Upper lobe of left lung (tissue), 6 donors: ENCODE measurements around the gene SPSB3. TPM values are rescaled to one million over a fixed set of nuclear protein-coding genes. Genes with fewer than 3 reads are reported as not detected.

Source experiments
- ATAC-seq, 2 donors: fragments of 200-7000 bp; cut with Tn5 transposase; one replicate each; pipeline ENCODE4 v1.9.1; 2022; ENCODE audit warnings: mild to moderate bottlenecking in 2 of 2, moderate library complexity in 2 of 2; ENCODE audit not compliant: low FRiP score in 2 of 2
- DNase-seq, 2 donors: peaks; one replicate each; pipeline ENCODE4 v3.0.0-alpha.2; 2019 to 2020
- H3K27ac ChIP-seq, 4 donors: fragments of 200-600 bp; sonication (generic); one replicate each; pipeline ENCODE4 v1.5.1; 2016 to 2019
- H3K27me3 ChIP-seq, 4 donors: fragments of 200-600 bp; sonication (generic); one replicate each; pipeline ENCODE4 v1.5.1; 2017 to 2019
- H3K36me3 ChIP-seq, 4 donors: fragments of 200-600 bp; sonication (generic); one replicate each; pipeline ENCODE4 v1.5.1; 2016 to 2019
- H3K4me1 ChIP-seq, 4 donors: fragments of 200-600 bp; sonication (generic); one replicate each; pipeline ENCODE4 v1.5.1; 2018 to 2019
- H3K4me3 ChIP-seq, 4 donors: fragments of 200-600 bp; sonication (generic); one replicate each; pipeline ENCODE4 v1.5.1; 2017 to 2019; ENCODE audit warnings: mild to moderate bottlenecking in 2 of 4, moderate library complexity in 1 of 4
- H3K9me3 ChIP-seq, 4 donors: fragments of 200-600 bp; sonication (generic); one replicate each; pipeline ENCODE4 v1.5.1; 2018 to 2019
- EP300 ChIP-seq, 4 donors: sonication (generic); formaldehyde crosslinking; IDR thresholded peaks; one replicate each; pipeline ENCODE4 v1.5.1; 2017; ENCODE audit warnings: antibody characterized with exemption in 4 of 4, control low read depth in 2 of 4
- POLR2A ChIP-seq, 4 donors: fragments of 450-650 bp; IDR thresholded peaks; one replicate each; pipeline ENCODE4 v1.5.1; 2016 to 2017; ENCODE audit warnings: antibody characterized with exemption in 4 of 4, mild to moderate bottlenecking in 2 of 4
- POLR2AphosphoS5 ChIP-seq, 2 donors: sonication (generic); formaldehyde crosslinking; IDR thresholded peaks; one replicate each; pipeline ENCODE4 v1.5.1; 2017; ENCODE audit warnings: antibody characterized with exemption in 2 of 2
- WGBS, 2 donors: methylation state at CpG; one replicate each; pipeline ENCODE4 v1.1.5; 2017 to 2018; 5-methylcytosine and 5-hydroxymethylcytosine counted together
- total RNA-seq, 6 donors: library from RNA; depleted of rRNA in 4 of 6; stranded (reverse); fragments of >200 nt in 4 of 6; gene quantifications; one replicate each; pipeline versions ENCODE4 v1.1.0 to v1.2.1, GENCODE V29; 2016 to 2021
- TF ChIP-seq, protein P1 (sequence below), 6 experiments: fragments of 450-650 bp in 4 of 6; fragments of 200-600 bp in 2 of 6; sonication (generic) in 2 of 6; IDR thresholded peaks; one replicate each; pipeline ENCODE4 v1.5.1; 2016 to 2019; ENCODE audit warnings: antibody characterized with exemption in 6 of 6
- donor health status: DM: no; HTN: no; CAD: no; lungs with moderate emphysema.
- donor health status: DM: no; HTN: yes; CAD: no; lungs with severe emphysema.

The SPSB3 gene
- total RNA-seq, 6 donors from 2014 or later = 46.2 to 234 (median 64.4) TPM

- DNase-seq (peak; percentile 88 to 98), ATAC-seq (peak; percentile 93 to 98)
- Histone ChIP-seq H3K9me3 (no peaks in the 10 kb centered on the region), H3K4me3 (peak within 1 kb of the TSS; percentile 64 to 99 (median 92)), H3K4me1 (peaks cover 26 to 52% (median 32%) of the 10 kb centered on the region in 4 donors), H3K36me3 (peaks cover 1 to 13% (median 10%) of the 10 kb centered on the region in 4 donors), H3K27me3 (no peaks in the 10 kb centered on the region), H3K27ac (peak within 1 kb of the TSS; percentile 73 to 91 (median 87))
- TF ChIP-seq POLR2A (IDR thresholded peaks at IDR 0.05) (peak in 2 of 4 donors; percentile 38 to 71), EP300 (IDR thresholded peaks at IDR 0.05) (no peak), POLR2AphosphoS5 (IDR thresholded peaks at IDR 0.05) (peak; percentile 89 to 95)
- TF ChIP-seq, protein P1, sequence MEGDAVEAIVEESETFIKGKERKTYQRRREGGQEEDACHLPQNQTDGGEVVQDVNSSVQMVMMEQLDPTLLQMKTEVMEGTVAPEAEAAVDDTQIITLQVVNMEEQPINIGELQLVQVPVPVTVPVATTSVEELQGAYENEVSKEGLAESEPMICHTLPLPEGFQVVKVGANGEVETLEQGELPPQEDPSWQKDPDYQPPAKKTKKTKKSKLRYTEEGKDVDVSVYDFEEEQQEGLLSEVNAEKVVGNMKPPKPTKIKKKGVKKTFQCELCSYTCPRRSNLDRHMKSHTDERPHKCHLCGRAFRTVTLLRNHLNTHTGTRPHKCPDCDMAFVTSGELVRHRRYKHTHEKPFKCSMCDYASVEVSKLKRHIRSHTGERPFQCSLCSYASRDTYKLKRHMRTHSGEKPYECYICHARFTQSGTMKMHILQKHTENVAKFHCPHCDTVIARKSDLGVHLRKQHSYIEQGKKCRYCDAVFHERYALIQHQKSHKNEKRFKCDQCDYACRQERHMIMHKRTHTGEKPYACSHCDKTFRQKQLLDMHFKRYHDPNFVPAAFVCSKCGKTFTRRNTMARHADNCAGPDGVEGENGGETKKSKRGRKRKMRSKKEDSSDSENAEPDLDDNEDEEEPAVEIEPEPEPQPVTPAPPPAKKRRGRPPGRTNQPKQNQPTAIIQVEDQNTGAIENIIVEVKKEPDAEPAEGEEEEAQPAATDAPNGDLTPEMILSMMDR (IDR thresholded peaks at IDR 0.05) = peak in 1 of 6 experiments; percentile 37
- WGBS, 2 donors = 0% methylated on average over 3 to 43 of the region's 104 CpGs
Observed at GRCh38 chr16:1826691-1827573, 44.6 kb upstream of the SPSB3 start, which contains the start of the genes FAHD1 and HAGH. Gene FAHD1, plus strand, starts transcription at chr16:1827206. Its CDS starts 33 bp downstream, at chr16:1827239. Gene HAGH, minus strand, starts transcription at chr16:1826825. Its CDS starts 38 bp downstream, at chr16:1826787.

DNA sequence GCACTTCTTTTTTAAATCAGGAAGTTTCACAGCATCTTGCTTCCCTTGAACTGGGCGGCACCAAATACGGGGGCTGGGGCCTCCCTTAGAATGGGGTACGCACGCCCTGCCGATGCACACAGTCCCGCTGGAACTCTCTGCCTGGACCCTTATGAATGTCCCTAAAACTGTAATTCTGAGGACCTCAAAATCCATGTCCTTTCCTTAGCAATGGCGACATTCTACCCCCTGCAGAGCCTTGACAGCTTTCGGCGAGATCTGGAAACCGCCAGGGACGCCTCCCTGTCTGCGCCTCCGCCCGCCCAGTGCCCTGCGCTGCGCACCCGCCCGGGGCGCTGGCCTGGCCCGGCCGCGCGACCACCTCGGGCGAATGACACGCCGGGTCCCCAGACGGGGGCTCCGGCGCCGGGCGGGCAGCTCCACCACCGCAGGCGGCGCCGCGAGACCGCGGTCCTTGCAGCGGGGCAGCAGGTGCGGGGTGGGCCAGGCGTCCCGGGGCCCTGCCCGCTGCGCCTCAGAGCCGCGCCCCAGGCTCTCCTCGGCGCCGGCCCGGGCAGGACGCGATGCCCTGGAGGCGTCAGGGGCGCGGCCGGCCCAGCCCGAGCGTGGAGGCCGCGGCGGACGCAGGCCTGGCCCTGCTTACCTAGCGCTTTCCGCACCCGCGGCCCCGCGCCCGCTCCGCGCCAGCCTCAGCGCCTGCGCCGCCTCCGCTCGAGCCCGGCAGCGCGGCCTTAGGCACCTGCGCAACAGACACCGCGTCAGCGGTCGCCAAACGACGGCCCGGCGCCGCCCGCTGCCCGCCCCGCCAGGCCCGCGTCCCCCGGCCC lies 43.7 kb upstream of the SPSB3 start:
- Histone ChIP-seq H3K36me3 (peaks cover 10 to 22% (median 16%) of the 10 kb centered on the region in 4 donors), H3K27ac (peak overlapping the region; percentile 68 to 91 (median 87)), H3K9me3 (no peaks in the 10 kb centered on the region), H3K27me3 (no peaks in the 10 kb centered on the region), H3K4me3 (peak overlapping the region; percentile 22 to 99 (median 80)), H3K4me1 (peaks cover 26 to 52% (median 32%) of the 10 kb centered on the region in 4 donors)
- WGBS, 2 donors = 0 to 4% methylated on average over 19 to 34 of the region's 96 CpGs
- DNase-seq = peak; percentile 53 to 94
- ATAC-seq = peak; percentile 9 to 30
- no peak for TF ChIP-seq EP300 (IDR thresholded peaks at IDR 0.05)
- TF ChIP-seq, protein P1 (IDR thresholded peaks at IDR 0.05) = peak; percentile 10 to 64 (median 28)

- Histone ChIP-seq H3K27me3 (no peaks in the 10 kb centered on the region), H3K27ac (peak overlapping the region; percentile 68 to 91 (median 87)), H3K9me3 (no peaks in the 10 kb centered on the region), H3K4me1 (peaks cover 26 to 52% (median 32%) of the 10 kb centered on the region in 4 donors), H3K4me3 (peak overlapping the region in 3 of 4 donors; percentile 64 to 99 (median 95)), H3K36me3 (peaks cover 14 to 26% (median 22%) of the 10 kb centered on the region in 4 donors)
- TF ChIP-seq POLR2A (IDR thresholded peaks at IDR 0.05) (no peak), POLR2AphosphoS5 (IDR thresholded peaks at IDR 0.05) (no peak), EP300 (IDR thresholded peaks at IDR 0.05) (no peak)
- TF ChIP-seq, protein P1 (IDR thresholded peaks at IDR 0.05) = no peak
- DNase-seq (no peak), ATAC-seq (no peak)
- 55 to 65% methylated on average over 15 of the region's 15 CpGs for WGBS, 2 donors
Observed at GRCh38 chr16:1825381-1825863, 43.1 kb upstream of the SPSB3 start.

DNA sequence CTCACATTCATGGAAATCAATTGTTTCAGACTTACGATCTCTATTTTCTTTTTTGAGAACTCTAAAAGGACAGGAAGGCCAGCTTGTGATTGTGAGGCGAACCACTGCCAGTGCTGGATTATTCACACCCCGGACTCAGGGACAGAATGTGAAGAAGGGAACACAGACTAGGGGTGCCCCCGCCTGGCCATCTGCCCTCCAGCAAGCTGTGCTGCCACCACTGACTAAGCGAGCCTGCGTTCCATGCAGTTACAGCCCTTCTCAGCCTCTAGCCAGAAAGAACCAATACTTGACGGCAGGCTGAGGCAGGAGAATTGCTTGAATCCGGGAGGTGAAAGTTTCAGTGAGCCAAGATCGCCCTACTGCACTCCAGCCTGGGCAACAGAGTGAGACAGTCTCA lies 41.5 kb upstream of the SPSB3 start:
- DNase-seq (no peak), ATAC-seq (no peak)
- H3K27me3 ChIP-seq = no peaks in the 10 kb centered on the region
- WGBS, 2 donors = 78 to 79% methylated on average over 9 of the region's 9 CpGs
- H3K36me3 ChIP-seq = peaks cover 18 to 42% (median 37%) of the 10 kb centered on the region in 4 donors
- H3K4me3 ChIP-seq = no peak overlapping the region
- no peak overlapping the region for H3K27ac ChIP-seq
- TF ChIP-seq, protein P1 (IDR thresholded peaks at IDR 0.05) = no peak
- no peak for TF ChIP-seq POLR2AphosphoS5 (IDR thresholded peaks at IDR 0.05)
- TF ChIP-seq POLR2A (IDR thresholded peaks at IDR 0.05) = no peak
- TF ChIP-seq EP300 (IDR thresholded peaks at IDR 0.05) = no peak
- H3K4me1 ChIP-seq = peaks cover 22 to 44% (median 26%) of the 10 kb centered on the region in 4 donors
- H3K9me3 ChIP-seq = no peaks in the 10 kb centered on the region
